H1 (cell line): ENCODE data around the gene ZFAND6. TPM values are rescaled to one million over a fixed set of nuclear protein-coding genes. Genes with fewer than 3 reads are reported as not detected.

Experiments used
- CTCF ChIA-PET: fragments of 300-600 bp; sonication (Branson Sonifier 250); formaldehyde crosslinking; loops from one replicate; lab custom pipeline; 2021; ENCODE audit not compliant: partially characterized antibody; lab: Charles Lee
- POLR2A ChIA-PET: fragments of 300-600 bp; sonication (Branson Sonifier 250); formaldehyde crosslinking; loops from one replicate; lab custom pipeline; 2021; ENCODE audit warnings: inconsistent platforms; ENCODE audit not compliant: partially characterized antibody; lab: Charles Lee
- DNase-seq, 2 experiments: peaks; one replicate each; pipeline versions ENCODE4 v3.0.0 to v3.0.0-alpha.2; 2010 to 2022; ENCODE audit warnings: low spot score in 2 of 2, low read depth in 1 of 2, mixed read lengths in 1 of 2
- FAIRE-seq: peaks from 2 replicates; lab custom pipeline; 2011; peaks lifted over from hg19 to GRCh38; lab: Jason Lieb, UNC
- H2AFZ ChIP-seq: 2 replicates; pipeline ENCODE4 v1.8.1; 2012; ENCODE audit warnings: low read length, inconsistent platforms
- H2AK5ac ChIP-seq: 2 replicates; pipeline ENCODE4 v1.6.1; 2013; ENCODE audit warnings: low read depth, low read length
- H2BK120ac ChIP-seq: replicated peaks from 2 replicates; pipeline ENCODE3; 2013; ENCODE audit warnings: low read depth, low read length, inconsistent platforms
- H2BK12ac ChIP-seq: 2 replicates; pipeline ENCODE4 v1.6.1; 2013; ENCODE audit warnings: low read depth, low read length
- H2BK15ac ChIP-seq: 2 replicates; pipeline ENCODE4 v1.6.1; 2013; ENCODE audit warnings: low read length
- H2BK20ac ChIP-seq: 2 replicates; pipeline ENCODE4 v1.6.1; 2013; ENCODE audit warnings: low read length
- H2BK5ac ChIP-seq: 2 replicates; pipeline ENCODE4 v1.6.1; 2013; ENCODE audit warnings: low read depth, low read length
- H3K14ac ChIP-seq: 2 replicates; pipeline ENCODE4 v1.6.1; 2013; ENCODE audit warnings: inconsistent platforms; ENCODE audit not compliant: insufficient read length
- H3K18ac ChIP-seq: 2 replicates; pipeline ENCODE4 v1.6.1; 2013; ENCODE audit warnings: low read length; ENCODE audit errors: extremely low read depth
- H3K23ac ChIP-seq: 2 replicates; pipeline ENCODE4 v1.6.1; 2013; ENCODE audit warnings: inconsistent platforms; ENCODE audit not compliant: insufficient read length
- H3K23me2 ChIP-seq: 2 replicates; pipeline ENCODE4 v1.6.1; 2013; ENCODE audit warnings: low read depth, low read length
- H3K27ac ChIP-seq: 2 replicates; pipeline ENCODE4 v1.6.1; 2011; ENCODE audit warnings: low read depth, low read length, inconsistent platforms
- H3K27me3 ChIP-seq, 4 experiments: replicated peaks in 1 of 4; 1 replicate in 1 of 4; 2 replicates in 3 of 4; pipeline versions ENCODE4 v1.6.1 to v1.8.1; 2011 to 2013; ENCODE audit warnings: low read length in 3 of 4, mild to moderate bottlenecking in 3 of 4, inconsistent platforms in 2 of 4, mixed read lengths in 2 of 4, moderate library complexity in 1 of 4; ENCODE audit not compliant: control insufficient read depth in 3 of 4, insufficient read depth in 3 of 4; ENCODE audit errors: extremely low read depth in 1 of 4
- H3K36me3 ChIP-seq, 4 experiments: 2 replicates each; pipeline versions ENCODE4 v1.6.1 to v1.8.1; 2011 to 2013; ENCODE audit warnings: mild to moderate bottlenecking in 4 of 4, low read length in 3 of 4, moderate library complexity in 2 of 4, control low read depth in 1 of 4, inconsistent platforms in 1 of 4; ENCODE audit not compliant: insufficient read depth in 4 of 4, control insufficient read depth in 2 of 4
- H3K4ac ChIP-seq: replicated peaks from 2 replicates; pipeline ENCODE3; 2013; ENCODE audit warnings: low read length, low read depth, mixed read lengths, inconsistent platforms; ENCODE audit not compliant: insufficient read length
- H3K4me1 ChIP-seq, 4 experiments: replicated peaks in 1 of 4; 1 replicate in 1 of 4; 2 replicates in 3 of 4; pipeline versions ENCODE4 v1.6.1 to v1.8.1; 2011 to 2013; ENCODE audit warnings: low read length in 3 of 4, inconsistent platforms in 2 of 4, mixed read lengths in 1 of 4; ENCODE audit not compliant: insufficient read depth in 4 of 4, control insufficient read depth in 3 of 4
- H3K4me2 ChIP-seq, 2 experiments: 2 replicates each; pipeline versions ENCODE4 v1.6.1 to v1.8.1; 2011 to 2013; ENCODE audit warnings: low read depth in 2 of 2, low read length in 2 of 2, control low read depth in 1 of 2, inconsistent platforms in 1 of 2, mild to moderate bottlenecking in 1 of 2; ENCODE audit not compliant: insufficient read depth in 1 of 2
- H3K4me3 ChIP-seq, 4 experiments: fragments of 200-600, 300-600 bp in 1 of 4; sonication (generic), shearing (Covaris generic), sonication (Bioruptor Twin) in 1 of 4; 2 replicates each; pipeline versions ENCODE4 v1.5.1 to v1.8.1; 2011 to 2016; ENCODE audit warnings: low read length in 4 of 4, low read depth in 3 of 4, control low read depth in 2 of 4, inconsistent platforms in 2 of 4, mild to moderate bottlenecking in 2 of 4, mixed read lengths in 1 of 4, moderate library complexity in 1 of 4; ENCODE audit not compliant: insufficient read depth in 2 of 4; ENCODE audit errors: extremely low read depth in 1 of 4
- H3K56ac ChIP-seq: replicated peaks from 2 replicates; pipeline ENCODE3; 2013; ENCODE audit warnings: low read depth, mild to moderate bottlenecking, mixed read lengths, low read length, inconsistent platforms; ENCODE audit not compliant: insufficient read length
- H3K79me1 ChIP-seq: 2 replicates; pipeline ENCODE4 v1.6.1; 2013; ENCODE audit warnings: low read depth, low read length, control low read depth
- H3K79me2 ChIP-seq, 2 experiments: 2 replicates each; pipeline versions ENCODE4 v1.6.1 to v1.8.1; 2012 to 2013; ENCODE audit warnings: low read length in 2 of 2, mild to moderate bottlenecking in 2 of 2, inconsistent platforms in 1 of 2; ENCODE audit not compliant: insufficient read depth in 2 of 2, control insufficient read depth in 1 of 2
- H3K9ac ChIP-seq, 4 experiments: replicated peaks in 1 of 4; 1 replicate in 1 of 4; 2 replicates in 3 of 4; pipeline versions ENCODE4 v1.6.1 to v1.8.1; 2011 to 2013; ENCODE audit warnings: low read depth in 3 of 4, low read length in 3 of 4, control low read depth in 2 of 4, mild to moderate bottlenecking in 2 of 4, moderate library complexity in 2 of 4, inconsistent platforms in 1 of 4; ENCODE audit errors: extremely low read depth in 1 of 4
- H3K9me3 ChIP-seq, 2 experiments: 2 replicates each; pipeline versions ENCODE4 v1.6.1 to v1.8.1; 2012 to 2013; ENCODE audit warnings: mild to moderate bottlenecking in 2 of 2, moderate library complexity in 2 of 2, control low read depth in 1 of 2, inconsistent platforms in 1 of 2, low read depth in 1 of 2, low read length in 1 of 2, mixed read lengths in 1 of 2; ENCODE audit not compliant: insufficient read depth in 2 of 2
- H4K20me1 ChIP-seq, 2 experiments: replicated peaks in 1 of 2; 2 replicates each; pipeline versions ENCODE3 to v1.8.1; 2011 to 2013; ENCODE audit warnings: inconsistent platforms in 2 of 2, low read length in 2 of 2, mild to moderate bottlenecking in 1 of 2; ENCODE audit not compliant: insufficient read depth in 2 of 2, control insufficient read depth in 1 of 2
- H4K5ac ChIP-seq: 2 replicates; pipeline ENCODE4 v1.6.1; 2013; ENCODE audit warnings: low read length, low read depth, mixed read lengths, inconsistent platforms; ENCODE audit not compliant: insufficient read length
- H4K8ac ChIP-seq: 2 replicates; pipeline ENCODE4 v1.8.0; 2013; ENCODE audit warnings: mild to moderate bottlenecking, moderate library complexity, low read length, inconsistent platforms; ENCODE audit not compliant: insufficient read depth; ENCODE audit errors: extremely low read depth
- H4K91ac ChIP-seq: replicated peaks from 2 replicates; pipeline ENCODE3; 2013; ENCODE audit warnings: low read length, mixed read lengths, inconsistent platforms; ENCODE audit not compliant: insufficient read length
- JUND ChIP-seq: IDR thresholded peaks from 2 replicates; pipeline ENCODE4 v1.6.1; 2011; ENCODE audit warnings: mild to moderate bottlenecking, improper control_type of control experiment, low read length
- MAFK ChIP-seq: IDR thresholded peaks from 2 replicates; pipeline ENCODE4 v1.6.1; 2012; ENCODE audit warnings: low read depth, mild to moderate bottlenecking, improper control_type of control experiment, low read length
- SIRT6 ChIP-seq: IDR thresholded peaks from one replicate; pipeline ENCODE4 v1.7.1; 2012; ENCODE audit warnings: low read length, inconsistent platforms
- SP2 ChIP-seq: IDR thresholded peaks from 2 replicates; pipeline ENCODE4 v1.6.1; 2012; ENCODE audit warnings: mild to moderate bottlenecking, low read length, inconsistent platforms
- WGBS, 2 experiments: shearing (Covaris generic) in 1 of 2; methylation state at CpG; one replicate each; pipeline versions ENCODE4 v1.1.6 to v1.1.7; 2013 to 2015; ENCODE audit warnings: low lambda C conversion rate in 2 of 2, mixed read lengths in 2 of 2, inconsistent platforms in 1 of 2, low coverage in 1 of 2, missing lambda C conversion rate in 1 of 2; ENCODE audit not compliant: insufficient replicate concordance in 2 of 2, insufficient coverage in 1 of 2, insufficient read length in 1 of 2; ENCODE audit errors: extremely low coverage in 1 of 2, missing lambda C conversion rate in 1 of 2; 5-methylcytosine and 5-hydroxymethylcytosine counted together
- polyA plus RNA-seq, 7 experiments: library from polyadenylated mRNA; depleted of rRNA in 3 of 7; stranded (reverse) in 5 of 7; unstranded in 2 of 7; fragments of >200 nt in 5 of 7; fragments of 200-250 nt in 2 of 7; gene quantifications; 1 replicate in 5 of 7; 2 replicates in 1 of 7; 4 replicates in 1 of 7; pipeline versions ENCODE4 v1.2.1 to v1.2.3, GENCODE V29; 2011 to 2013; ENCODE audit warnings: missing spikeins in 2 of 7, mixed read lengths in 2 of 7
- total RNA-seq: library from RNA; stranded (reverse); fragmentation: NEBNext Ultra II Directional; extraction: Animal tissue kit (Norgen Biotek cat#: 25700); gene quantifications from 2 replicates; pipeline ENCODE4 v1.2.1, GENCODE V29; 2021

The ZFAND6 gene
- total and polyA plus RNA-seq, 2 of the 8 experiments (the other 6 are each of a cell fraction or from before 2014, with no cell fraction given) = 136 to 237 TPM

GRCh38 chr15:80052597-80053304 lies 6.7 kb upstream of the ZFAND6 start:
- H3K23me2 ChIP-seq = no peaks in the 10 kb centered on the region
- H2BK120ac ChIP-seq = no peak overlapping the region
- H3K27me3 ChIP-seq = no peaks in the 10 kb centered on the region
- H3K23ac ChIP-seq = no peak overlapping the region
- CTCF ChIA-PET = no interaction called here
- no peak overlapping the region for H3K9ac ChIP-seq
- DNase-seq = no peak
- POLR2A ChIA-PET = no interaction called here
- no peak overlapping the region for H2BK5ac ChIP-seq
- no peaks in the 10 kb centered on the region for H3K9me3 ChIP-seq
- peaks cover 0 to 5% (median 2%) of the 10 kb centered on the region in 4 experiments; a peak in 5 of 7 replicates for H3K4me1 ChIP-seq
- no peak overlapping the region for H2AK5ac ChIP-seq
- H3K36me3 ChIP-seq = no peaks in the 10 kb centered on the region
- H3K79me2 ChIP-seq = no peaks in the 10 kb centered on the region
- H3K18ac ChIP-seq = no peak overlapping the region
- no peak overlapping the region for H2BK15ac ChIP-seq
- no peak overlapping the region for H3K4ac ChIP-seq
- no peaks in the 10 kb centered on the region for H4K20me1 ChIP-seq
- H2BK12ac ChIP-seq = 0 out of 2 replicates have a peak overlapping the region, but pooled peaks have one; percentile 27
- H3K79me1 ChIP-seq = no peaks in the 10 kb centered on the region; the same call in 1 of the 2 replicates
- H3K14ac ChIP-seq = no peak overlapping the region
- no peak overlapping the region for H3K56ac ChIP-seq
- no peak overlapping the region for H2AFZ ChIP-seq
- H4K91ac ChIP-seq = no peak overlapping the region
- no peak overlapping the region for H3K4me2 ChIP-seq
- TF ChIP-seq SIRT6 (no peak), SP2 (no peak), JUND (no peak), MAFK (no peak)
- no peak overlapping the region for H2BK20ac ChIP-seq
- H4K5ac ChIP-seq = no peak overlapping the region
- H3K27ac ChIP-seq = no peak overlapping the region
- H4K8ac ChIP-seq = no peak overlapping the region
- no peak for FAIRE-seq
- H3K4me3 ChIP-seq = no peak overlapping the region
- 90% methylated on average over 6 of the region's 6 CpGs; no CpG with 5 or more reads in 1 of the 2 experiments for WGBS, 2 experiments
